GM12872 (cell line): ENCODE measurements around the gene SPSB4.

Experiments used
- CTCF ChIP-seq: IDR thresholded peaks from 3 replicates; pipeline ENCODE4 v1.5.1; 2011; ENCODE audit warnings: low read depth, mild to moderate bottlenecking, low read length, moderate library complexity; ENCODE audit not compliant: insufficient read depth

SPSB4 gene

GRCh38 chr3:141080431-141080830 lies 29.3 kb downstream of the SPSB4 start:
- TF ChIP-seq CTCF, result no peak

- no peak for TF ChIP-seq CTCF
Measured at GRCh38 chr3:141081141-141081795, 30.1 kb downstream of the SPSB4 start.

DNA sequence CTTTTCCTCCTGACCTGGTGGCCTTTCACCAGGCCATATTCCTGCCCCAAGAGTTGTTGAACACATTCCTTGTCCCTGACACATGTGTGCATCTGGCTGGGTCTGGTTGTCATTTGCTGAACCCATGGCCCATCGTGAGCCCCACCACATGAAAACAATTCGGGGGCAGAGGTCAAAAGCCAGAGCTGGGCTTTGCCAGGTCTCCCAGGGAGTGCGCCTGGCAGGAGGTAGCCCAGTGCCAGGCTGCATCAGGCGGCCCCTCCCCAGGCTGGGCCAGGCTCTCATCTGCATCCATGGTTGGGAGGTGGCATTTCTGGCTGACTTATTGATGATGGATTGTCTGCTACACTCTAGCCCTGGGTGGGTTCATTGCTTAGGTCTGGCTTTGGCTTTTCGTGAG lies 30.9 kb downstream of the SPSB4 start:
- no peak for TF ChIP-seq CTCF

- no peak for TF ChIP-seq CTCF
Measured at GRCh38 chr3:141083226-141083625, 32.1 kb downstream of the SPSB4 start.

DNA sequence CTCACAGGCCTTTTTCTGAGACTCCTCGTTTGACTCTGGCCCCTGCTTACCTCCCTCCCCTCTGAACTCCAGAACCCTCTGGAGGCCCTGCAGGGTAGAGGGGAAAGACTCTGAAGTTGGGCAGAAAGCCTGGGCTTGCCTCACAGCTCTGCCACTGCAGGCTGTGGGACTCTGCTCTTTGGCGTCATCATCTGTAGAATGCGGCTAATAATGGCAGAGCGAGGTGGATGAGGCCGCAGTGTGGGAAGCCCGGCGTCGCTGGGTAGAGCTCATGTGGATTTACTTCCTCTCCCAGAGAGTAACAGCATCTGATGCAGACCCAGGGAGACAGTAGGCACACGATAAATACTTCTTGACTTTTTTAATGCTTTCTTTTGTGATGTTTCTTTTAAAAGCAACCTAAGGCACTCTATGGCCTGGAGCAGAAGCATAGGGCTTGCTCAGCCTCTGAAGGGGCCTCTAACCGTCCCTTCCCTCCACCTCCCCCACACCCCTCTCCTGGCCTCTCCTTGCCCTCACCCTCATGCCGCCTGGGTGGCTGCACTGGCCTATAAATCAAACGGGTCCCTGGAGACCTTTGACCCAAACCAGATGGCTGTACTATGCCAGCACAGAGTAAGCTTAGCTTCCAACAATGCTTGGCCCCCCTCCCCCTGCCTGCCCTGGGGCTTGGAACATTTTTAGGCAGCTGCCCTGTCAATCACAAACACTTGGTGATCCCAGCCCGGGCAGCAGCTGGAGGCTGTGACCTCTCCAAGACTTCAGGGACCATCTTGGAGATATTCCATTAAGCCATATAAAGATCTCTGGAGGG lies 32.9 kb downstream of the SPSB4 start:
- TF ChIP-seq CTCF, result no peak

GRCh38 chr3:141085343-141086070 lies 34.4 kb downstream of the SPSB4 start:
- no peak for TF ChIP-seq CTCF

DNA sequence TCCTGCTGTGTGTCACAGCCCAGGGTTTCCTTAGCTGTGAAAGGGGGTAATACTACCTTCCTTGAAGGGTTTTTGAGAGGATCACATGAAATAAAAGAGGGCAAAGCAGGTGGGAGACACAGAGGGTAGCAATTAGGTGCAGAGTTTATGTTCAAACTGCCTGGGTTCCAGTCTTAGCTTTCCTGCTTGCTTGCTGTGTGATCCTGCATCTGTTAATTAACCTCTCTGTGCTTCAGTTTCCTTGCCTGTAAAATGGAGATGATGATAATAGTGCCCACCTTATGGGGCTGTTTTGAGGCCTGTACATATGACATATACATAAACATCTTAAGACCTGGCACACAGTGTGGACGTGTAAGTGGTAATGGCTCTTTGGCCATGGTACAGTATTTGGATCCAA lies 35.0 kb downstream of the SPSB4 start:
- no peak for TF ChIP-seq CTCF
